Mucosa of descending colon (tissue), 3 donors: ENCODE data around the gene VPS13D. TPM values are rescaled to one million over a fixed set of nuclear protein-coding genes. Genes with fewer than 3 reads are reported as not detected.

Source experiments
- ATAC-seq: fragments of 200-7000 bp; cut with Tn5 transposase; one replicate; pipeline ENCODE4 v1.9.1; 2020; ENCODE audit warnings: mild to moderate bottlenecking, moderate library complexity
- DNase-seq, 3 donors: peaks; one replicate each; pipeline ENCODE4 v3.0.0-alpha.2; 2020
- H3K36me3 ChIP-seq: fragments of 200-600 bp; one replicate; pipeline ENCODE4 v1.8.0; 2021; ENCODE audit warnings: low read depth, mild to moderate bottlenecking
- H3K4me1 ChIP-seq: fragments of 200-600 bp; one replicate; pipeline ENCODE4 v1.8.0; 2021; ENCODE audit warnings: low read depth, mild to moderate bottlenecking
- H3K4me3 ChIP-seq: fragments of 200-600 bp; one replicate; pipeline ENCODE4 v1.8.0; 2021; ENCODE audit warnings: mild to moderate bottlenecking
- H3K9me3 ChIP-seq: fragments of 200-600 bp; one replicate; pipeline ENCODE4 v1.8.0; 2021; ENCODE audit warnings: mild to moderate bottlenecking
- CTCF ChIP-seq: fragments of 200-600 bp; IDR thresholded peaks from one replicate; pipeline ENCODE4 v1.8.0; 2022; ENCODE audit warnings: antibody characterized with exemption, mild to moderate bottlenecking
- intact Hi-C, 2 donors: fragments of 100-400 bp; cut with DNase I in 1 of 2; cut with micrococcal nuclease in 1 of 2; formaldehyde crosslinking; loops; one replicate each; pipeline versions ENCODE4 v1.11.0 to v1.11.1; 2022; cut with DNase I, micrococcal nuclease
- total RNA-seq, 3 donors: library from RNA; stranded (reverse); fragmentation: NEBNext Ultra II Directional in 2 of 3; extraction: Animal tissue kit (Norgen Biotek cat#: 25700) in 2 of 3; gene quantifications; one replicate each; pipeline versions ENCODE4 v1.2.1 to v1.2.4, GENCODE V29; 2021 to 2023
- donor health status: DM: no; HTN: no; CAD: no; lungs with moderate emphysema.
- donor health status: DM: no; HTN: no; CAD: no.
- donor health status: DM: no; HTN: yes; CAD: no.

Gene VPS13D
- total RNA-seq, 3 donors from 2014 or later: 70.1 to 96.6 (median 96.6) TPM

GRCh38 chr1:12284486-12284885 is 54.7 kb downstream of the VPS13D start:
- no peaks in the 10 kb centered on the region for H3K9me3 ChIP-seq
- no peak for ATAC-seq
- no peaks in the 10 kb centered on the region for H3K4me1 ChIP-seq
- no peak for DNase-seq
- intact Hi-C loops: no loop called here
- H3K4me3 ChIP-seq: no peak overlapping the region
- no peaks in the 10 kb centered on the region for H3K36me3 ChIP-seq
- TF ChIP-seq CTCF: no peak

GRCh38 chr1:12285496-12286143 is 55.8 kb downstream of the VPS13D start:
- no peak for ATAC-seq
- intact Hi-C loops: no loop called here
- no peak overlapping the region for H3K4me3 ChIP-seq
- H3K9me3 ChIP-seq: no peaks in the 10 kb centered on the region
- H3K4me1 ChIP-seq: no peaks in the 10 kb centered on the region
- no peak for TF ChIP-seq CTCF
- no peak for DNase-seq
- no peaks in the 10 kb centered on the region for H3K36me3 ChIP-seq

- no peaks in the 10 kb centered on the region for H3K36me3 ChIP-seq
Observed at GRCh38 chr1:12287869-12288268, 58.0 kb downstream of the VPS13D start.

GRCh38 chr1:12290828-12291227 is 61.0 kb downstream of the VPS13D start:
- intact Hi-C loops: no loop called here
- H3K4me1 ChIP-seq: no peaks in the 10 kb centered on the region
- no peak overlapping the region for H3K4me3 ChIP-seq
- ATAC-seq (no peak), DNase-seq (no peak)
- TF ChIP-seq CTCF: no peak
- H3K36me3 ChIP-seq: peaks cover 12% of the 10 kb centered on the region
- H3K9me3 ChIP-seq: no peaks in the 10 kb centered on the region

More at GRCh38 chr1:12287869-12288268, 58.0 kb downstream of the VPS13D start:
- no peak for TF ChIP-seq CTCF
- Histone ChIP-seq H3K4me3 (no peak overlapping the region), H3K4me1 (no peaks in the 10 kb centered on the region), H3K9me3 (no peaks in the 10 kb centered on the region)
- DNase-seq (no peak), ATAC-seq (no peak)
- intact Hi-C loops: no loop called here

GRCh38 chr1:12293416-12293815 is 63.6 kb downstream of the VPS13D start:
- ATAC-seq (no peak), DNase-seq (no peak)
- Histone ChIP-seq H3K9me3 (no peaks in the 10 kb centered on the region), H3K4me1 (no peaks in the 10 kb centered on the region), H3K4me3 (no peak overlapping the region), H3K36me3 (peaks cover 12% of the 10 kb centered on the region)
- TF ChIP-seq CTCF: no peak
- intact Hi-C loops: no loop called here

GRCh38 chr1:12294076-12294475 is 64.2 kb downstream of the VPS13D start:
- Histone ChIP-seq H3K36me3 (peaks cover 12% of the 10 kb centered on the region), H3K4me3 (no peak overlapping the region), H3K4me1 (no peaks in the 10 kb centered on the region), H3K9me3 (no peaks in the 10 kb centered on the region)
- ATAC-seq (no peak), DNase-seq (no peak)
- intact Hi-C loops: no loop called here
- TF ChIP-seq CTCF: no peak
